ENCODE data around the gene VWA3B. TPM values are rescaled to one million over a fixed set of nuclear protein-coding genes. Genes with fewer than 3 reads are reported as not detected.

VWA3B gene
- total and polyA plus RNA-seq, 2 of the 4 experiments (the other 2 are of a cell fraction), result not detected

DNA sequence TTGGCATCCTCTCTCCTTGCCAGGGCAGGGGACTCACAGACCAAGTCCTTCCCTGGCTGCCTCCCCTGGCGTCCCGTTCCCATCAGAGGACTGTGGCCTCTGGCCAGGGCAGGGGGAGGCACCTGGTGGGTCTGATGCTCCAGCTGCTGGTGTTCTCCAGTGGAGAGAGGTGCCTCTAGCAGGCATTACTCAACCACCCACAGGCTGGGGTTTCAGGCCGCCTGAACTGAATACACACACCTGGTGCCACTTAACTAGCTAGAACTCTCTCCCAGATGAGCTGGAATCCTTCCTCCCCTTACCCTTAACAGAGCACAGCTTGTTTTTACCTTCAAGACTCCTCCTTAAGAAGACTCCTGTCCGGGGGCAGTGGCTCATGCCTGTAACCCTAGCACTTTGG, 221.6 kb downstream of the VWA3B start:
- ChIA-PET CTCF (no interaction called here), POLR2A (ENCODE audit: unreplicated experiment) (interaction anchor here (0.6 kb wide), 1 partner anchor 385 kb away, joined by 3 read pairs; no protein-coding TSS in a partner anchor)
- no peak overlapping the region for H4K8ac ChIP-seq (ENCODE audit: low read depth in 2 of 2, low read length in 2 of 2)
- no peak overlapping the region for H2BK5ac ChIP-seq (ENCODE audit: low read depth, low read length, poor library complexity, severe bottlenecking)
- H4K20me1 ChIP-seq (ENCODE audit: insufficient read depth, low read length), result no peaks in the 10 kb centered on the region
- no peak overlapping the region for H3K4me3 ChIP-seq (ENCODE audit: insufficient read depth, low read depth, low read length)
- no peak overlapping the region for H3K23ac ChIP-seq (ENCODE audit: low read depth, low read length)
- no peak overlapping the region for H4K5ac ChIP-seq (ENCODE audit: low read depth, low read length)
- no peak overlapping the region for H3K27ac ChIP-seq (ENCODE audit: insufficient read depth, low read length)
- no peak overlapping the region for H3K56ac ChIP-seq (ENCODE audit: extremely low read depth, insufficient read depth, low read length)
- H2AK9ac ChIP-seq (replicated peaks; ENCODE audit: low read depth, low read length, poor library complexity), result no peak overlapping the region
- BruUV-seq (replicated peaks), result no TSS peak
- no peaks in the 10 kb centered on the region for H3K36me3 ChIP-seq (ENCODE audit: control insufficient read depth, insufficient read depth, low read length)
- dilution Hi-C loops (cut with HindIII; ENCODE audit: low sequenced_read_pairs, unreplicated experiment), result no loop called here
- H4K91ac ChIP-seq (ENCODE audit: insufficient read depth, low read depth, low read length), result no peak overlapping the region
- intact Hi-C loops (cut with micrococcal nuclease), result no loop called here
- DNase-seq (no peak), ATAC-seq (ENCODE audit: low read depth) (no peak)
- no peak overlapping the region for H3K14ac ChIP-seq (replicated peaks; ENCODE audit: low read depth, low read length)
- H2BK20ac ChIP-seq (ENCODE audit: low read depth, low read length), result no peak overlapping the region
- H3K4me1 ChIP-seq (ENCODE audit: control insufficient read depth, insufficient read depth, low read length), result no peaks in the 10 kb centered on the region
- 71% methylated on average over 1 of the region's 4 CpGs; no CpG with 5 or more reads in 1 of the 2 experiments for WGBS, 2 experiments (ENCODE audit: extremely low coverage in 2 of 2, insufficient read length in 1 of 2)
- H2AK5ac ChIP-seq (ENCODE audit: low read depth, low read length), result no peak overlapping the region
- peaks cover 10% of the 10 kb centered on the region for H3K27me3 ChIP-seq (ENCODE audit: control insufficient read depth, insufficient read depth, low read length)
- TF ChIP-seq BHLHE40 (IDR thresholded peaks at IDR 0.05; ENCODE audit: low read depth, low read length), result no peak
- TF ChIP-seq, protein P1, sequence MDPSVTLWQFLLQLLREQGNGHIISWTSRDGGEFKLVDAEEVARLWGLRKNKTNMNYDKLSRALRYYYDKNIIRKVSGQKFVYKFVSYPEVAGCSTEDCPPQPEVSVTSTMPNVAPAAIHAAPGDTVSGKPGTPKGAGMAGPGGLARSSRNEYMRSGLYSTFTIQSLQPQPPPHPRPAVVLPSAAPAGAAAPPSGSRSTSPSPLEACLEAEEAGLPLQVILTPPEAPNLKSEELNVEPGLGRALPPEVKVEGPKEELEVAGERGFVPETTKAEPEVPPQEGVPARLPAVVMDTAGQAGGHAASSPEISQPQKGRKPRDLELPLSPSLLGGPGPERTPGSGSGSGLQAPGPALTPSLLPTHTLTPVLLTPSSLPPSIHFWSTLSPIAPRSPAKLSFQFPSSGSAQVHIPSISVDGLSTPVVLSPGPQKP (IDR thresholded peaks at IDR 0.05; ENCODE audit: borderline replicate concordance, low read depth, low read length), result no peak
- no peak for TF ChIP-seq NFE2L2 (IDR thresholded peaks at IDR 0.05; ENCODE audit: low read depth, low read length)
- no peak for TF ChIP-seq RFX5 (IDR thresholded peaks at IDR 0.05; ENCODE audit: low read depth, low read length)
- TF ChIP-seq SMC3 (IDR thresholded peaks at IDR 0.05; ENCODE audit: low read depth, low read length), result no peak
- no peak for TF ChIP-seq CHD1 (IDR thresholded peaks at IDR 0.05; ENCODE audit: low read depth, low read length)
- TF ChIP-seq CEBPB (IDR thresholded peaks at IDR 0.05; ENCODE audit: low read depth, low read length), result no peak
- TF ChIP-seq MXI1 (IDR thresholded peaks at IDR 0.05; ENCODE audit: borderline replicate concordance, low read depth, low read length), result no peak
- H3K9ac ChIP-seq (ENCODE audit: low read depth, low read length), result no peak overlapping the region
- in situ Hi-C loops (cut with MboI; ENCODE audit: low sequenced_read_pairs), result no loop called here
- H2BK15ac ChIP-seq (ENCODE audit: low read depth, low read length), result no peak overlapping the region
- H3K18ac ChIP-seq (ENCODE audit: low read depth, low read length), result no peak overlapping the region
- no peak overlapping the region for H3K4me2 ChIP-seq (ENCODE audit: low read depth, low read length)
- H3K79me1 ChIP-seq (ENCODE audit: low read depth in 1 of 2, low read length in 2 of 2), result no peaks in the 10 kb centered on the region
- H3K9me3 ChIP-seq (ENCODE audit: control insufficient read depth, insufficient read depth, low read length), result no peaks in the 10 kb centered on the region
- no peak overlapping the region for H2BK120ac ChIP-seq (ENCODE audit: low read depth, low read length)
- no peak overlapping the region for H3K4ac ChIP-seq (ENCODE audit: low read depth, low read length)
- H3K9me1 ChIP-seq (ENCODE audit: insufficient read depth, low read length), result no peaks in the 10 kb centered on the region
- H2AFZ ChIP-seq (replicated peaks; ENCODE audit: low read length, poor library complexity), result no peak overlapping the region

Measured in IMR-90 (cell line).